Ishikawa (cell line): Measurements from ENCODE around the gene FHL2.

Experiments
- EGR1 ChIP-seq: IDR thresholded peaks from 2 replicates; pipeline ENCODE4 v1.6.1; 2012
- EP300 ChIP-seq: IDR thresholded peaks from 2 replicates; pipeline ENCODE4 v1.6.1; 2012; ENCODE audit warnings: borderline replicate concordance
- FOXM1 ChIP-seq: IDR thresholded peaks from 2 replicates; pipeline ENCODE4 v1.6.1; 2012; ENCODE audit warnings: low read depth, borderline replicate concordance
- NFIC ChIP-seq: IDR thresholded peaks from 2 replicates; pipeline ENCODE4 v1.6.1; 2012
- RAD21 ChIP-seq: IDR thresholded peaks from 2 replicates; pipeline ENCODE4 v1.6.1; 2012; ENCODE audit warnings: low read depth
- TAF1 ChIP-seq: IDR thresholded peaks from 2 replicates; pipeline ENCODE4 v1.6.1; 2012; ENCODE audit warnings: low read depth, mild to moderate bottlenecking
- TCF12 ChIP-seq: IDR thresholded peaks from 2 replicates; pipeline ENCODE4 v1.6.1; 2012; ENCODE audit warnings: low read depth
- YY1 ChIP-seq: IDR thresholded peaks from 2 replicates; pipeline ENCODE4 v1.6.1; 2012; ENCODE audit warnings: low read depth
- ZBTB7A ChIP-seq: IDR thresholded peaks from 2 replicates; pipeline ENCODE4 v1.6.1; 2012; ENCODE audit warnings: low read depth
- TF ChIP-seq, protein P1 (sequence below): IDR thresholded peaks from 2 replicates; pipeline ENCODE4 v1.6.1; 2012
- TF ChIP-seq, protein P2 (sequence below): IDR thresholded peaks from 2 replicates; pipeline ENCODE4 v1.6.1; 2012

DNA sequence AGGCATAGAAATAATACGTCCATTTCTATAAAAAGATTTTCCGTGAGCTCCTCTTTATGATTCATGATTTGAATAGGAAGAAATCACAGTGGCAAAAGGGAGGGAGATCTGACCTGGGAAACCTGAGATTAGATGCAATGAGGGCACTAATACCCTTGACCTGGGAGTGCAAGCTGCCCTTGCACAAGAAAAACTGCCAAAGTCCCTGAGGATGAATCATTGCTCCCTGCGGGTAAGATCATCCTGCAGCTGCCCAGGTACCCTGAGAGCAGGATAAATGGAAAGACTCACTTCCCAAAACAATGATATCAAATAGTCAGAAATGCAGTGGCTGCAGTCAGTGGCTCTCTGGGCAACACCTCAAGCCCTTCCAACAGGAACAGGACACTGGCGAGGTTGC, 11.6 kb downstream of the FHL2 start:
- no peak for TF ChIP-seq TAF1
- no peak for TF ChIP-seq EP300
- no peak for TF ChIP-seq RAD21
- no peak for TF ChIP-seq YY1
- TF ChIP-seq FOXM1: no peak
- no peak for TF ChIP-seq ZBTB7A
- TF ChIP-seq NFIC: no peak
- TF ChIP-seq EGR1: no peak
- no peak for TF ChIP-seq TCF12
- TF ChIP-seq, protein P1, sequence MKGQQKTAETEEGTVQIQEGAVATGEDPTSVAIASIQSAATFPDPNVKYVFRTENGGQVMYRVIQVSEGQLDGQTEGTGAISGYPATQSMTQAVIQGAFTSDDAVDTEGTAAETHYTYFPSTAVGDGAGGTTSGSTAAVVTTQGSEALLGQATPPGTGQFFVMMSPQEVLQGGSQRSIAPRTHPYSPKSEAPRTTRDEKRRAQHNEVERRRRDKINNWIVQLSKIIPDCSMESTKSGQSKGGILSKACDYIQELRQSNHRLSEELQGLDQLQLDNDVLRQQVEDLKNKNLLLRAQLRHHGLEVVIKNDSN: no peak
- TF ChIP-seq, protein P2, sequence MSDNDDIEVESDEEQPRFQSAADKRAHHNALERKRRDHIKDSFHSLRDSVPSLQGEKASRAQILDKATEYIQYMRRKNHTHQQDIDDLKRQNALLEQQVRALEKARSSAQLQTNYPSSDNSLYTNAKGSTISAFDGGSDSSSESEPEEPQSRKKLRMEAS: no peak
